GM19395 (cell line): ENCODE measurements around the gene NKRF.
A peak's percentile ranks its signal among the peaks of the same experiment; 100 is the strongest.
"Not testable (repeated sequence)": the region's sequence is repeated elsewhere in the genome, so short reads cannot be mapped to it uniquely, and the experiment has no call there.

ENCODE experiments used
- ATAC-seq: cut with Tn5 transposase; IDR thresholded peaks from one replicate; pipeline ENCODE4 v1.9.1; 2021; ENCODE audit warnings: mild to moderate bottlenecking, moderate library complexity; ENCODE audit not compliant: unreplicated experiment

Gene NKRF

GRCh38 chrX:119606280-119607017 lies at the start of gene NKRF:
Gene NKRF (minus strand): TSS chrX:119606424.
- ATAC-seq: peak; percentile 75

DNA sequence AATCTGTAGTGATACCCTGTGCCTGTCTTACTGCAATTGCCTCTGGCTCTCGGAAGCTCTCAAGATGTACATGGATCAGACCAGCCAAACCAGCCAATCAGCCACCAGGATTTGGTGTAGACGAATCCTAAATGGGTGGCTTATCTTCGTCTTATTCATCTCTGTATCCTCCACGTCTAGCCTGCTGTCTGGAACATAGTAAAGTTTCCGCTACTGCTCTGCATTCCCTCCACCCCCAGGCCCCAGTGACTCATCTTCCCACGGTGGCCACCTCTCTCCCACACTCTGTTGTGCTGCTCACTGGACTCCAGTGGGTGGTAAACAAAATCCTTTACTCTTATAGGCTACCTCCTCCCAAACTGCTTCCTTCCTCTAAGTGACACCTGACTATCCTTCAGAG lies 48.9 kb upstream of the NKRF start:
- ATAC-seq: no peak

GRCh38 chrX:119654112-119654531 lies 47.9 kb upstream of the NKRF start:
- no peak for ATAC-seq

- ATAC-seq: peak; percentile 7
These were observed 42.2 kb upstream of the NKRF start for GRCh38 chrX:119648421-119648775.

DNA sequence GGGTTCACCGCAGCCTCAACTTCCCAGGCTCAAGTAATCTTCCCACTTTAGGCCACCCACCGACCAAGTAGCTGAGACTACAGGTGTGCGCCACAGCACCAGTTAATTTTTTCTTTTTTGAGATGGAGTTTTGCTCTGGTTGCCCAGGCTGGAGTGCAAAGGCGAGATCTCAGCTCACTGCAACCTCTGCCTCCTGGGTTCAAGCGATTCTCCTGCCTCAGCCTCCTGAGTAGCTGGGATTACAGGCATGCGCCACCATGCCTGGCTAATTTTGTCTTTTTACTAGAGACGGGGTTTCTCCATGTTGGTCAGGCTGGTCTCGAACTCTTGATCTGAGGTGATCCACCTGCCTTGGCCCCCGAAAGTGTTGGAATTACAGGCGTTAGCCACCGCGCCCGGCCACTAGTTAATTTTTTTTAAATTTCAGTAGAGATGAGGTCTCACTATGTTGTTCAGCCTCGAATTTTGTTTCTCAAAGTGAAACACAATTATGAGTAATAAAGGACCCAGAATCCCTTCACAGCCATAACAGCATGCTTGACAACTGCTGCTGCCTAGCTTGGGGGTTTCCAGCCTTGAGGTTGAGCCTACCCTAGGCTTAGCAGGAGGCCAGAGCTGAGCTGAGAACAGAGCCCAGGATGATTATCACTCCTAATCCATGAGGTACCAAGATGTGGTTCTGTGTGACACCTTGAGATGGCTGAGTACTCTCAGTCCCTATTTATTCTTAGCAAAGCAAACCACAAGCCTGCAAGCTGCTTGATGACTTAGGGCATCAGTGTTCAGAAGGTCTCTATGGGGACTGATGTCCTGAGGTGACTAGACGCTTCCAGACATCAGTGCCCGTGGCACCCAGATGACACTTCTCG lies 41.6 kb upstream of the NKRF start:
- peak; percentile 97 for ATAC-seq

DNA sequence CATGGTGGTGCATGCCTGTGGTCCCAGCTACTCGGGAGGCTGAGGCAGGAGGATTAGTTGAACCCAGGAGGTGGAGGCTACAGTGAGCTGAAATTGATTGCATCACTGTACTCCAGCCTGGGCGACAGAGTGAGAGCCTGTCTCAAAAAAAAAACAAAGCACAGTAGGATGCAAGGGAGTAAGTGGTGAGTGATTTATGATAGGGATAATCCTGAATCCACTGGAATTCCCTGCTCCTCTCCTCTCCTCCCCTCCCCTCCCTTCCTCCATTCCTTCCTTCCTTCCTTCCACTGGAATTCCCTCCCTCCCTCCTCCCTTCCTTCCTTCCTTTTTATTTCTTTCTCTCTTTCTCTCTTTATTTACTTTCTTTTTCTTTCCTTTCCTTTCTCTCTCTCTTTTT lies 40.9 kb upstream of the NKRF start:
- no peak for ATAC-seq

DNA sequence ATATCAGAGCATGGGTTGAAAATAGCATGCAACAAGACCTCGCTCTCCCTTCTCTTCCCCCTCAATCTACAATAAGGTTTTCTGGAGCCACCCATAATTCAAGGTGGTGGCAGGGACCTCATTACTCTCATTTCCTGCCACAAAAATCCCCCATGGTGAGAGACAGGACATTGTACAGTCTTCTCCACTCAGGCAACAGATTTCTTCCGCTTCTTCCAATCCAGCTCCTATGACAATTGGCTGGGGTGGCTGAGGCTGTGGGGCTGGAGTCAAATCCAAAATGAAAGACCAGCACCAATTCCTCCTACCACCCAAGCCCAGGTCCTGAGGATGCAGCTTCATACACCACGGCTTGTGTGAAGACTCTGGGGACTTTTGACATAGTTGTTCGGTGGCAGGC lies 40.3 kb upstream of the NKRF start:
- ATAC-seq: no peak

DNA sequence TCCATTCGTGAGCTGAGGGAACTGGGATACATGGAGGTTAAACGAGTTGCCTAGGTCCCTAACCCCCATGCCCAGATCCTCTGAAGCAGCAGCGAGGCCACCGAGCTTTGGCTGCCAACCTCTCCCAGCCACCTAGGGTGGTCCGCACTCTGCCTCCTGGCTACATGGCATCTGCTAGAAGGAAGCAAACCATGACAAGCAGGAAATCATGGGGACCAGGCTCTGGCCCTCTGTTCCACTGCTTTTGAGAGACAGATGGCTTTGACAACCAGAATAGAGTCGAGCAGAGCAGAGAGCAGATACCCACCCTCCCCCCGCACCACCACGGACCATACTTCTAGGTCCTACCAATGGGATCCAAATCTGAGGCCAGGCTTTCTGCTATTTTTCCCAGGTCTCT lies 37.5 kb upstream of the NKRF start:
- ATAC-seq: no peak

GRCh38 chrX:119640731-119641170 lies 34.5 kb upstream of the NKRF start:
- no peak for ATAC-seq

- peak; percentile 75 for ATAC-seq
These were observed 32.7 kb upstream of the NKRF start for GRCh38 chrX:119638725-119639471.

DNA sequence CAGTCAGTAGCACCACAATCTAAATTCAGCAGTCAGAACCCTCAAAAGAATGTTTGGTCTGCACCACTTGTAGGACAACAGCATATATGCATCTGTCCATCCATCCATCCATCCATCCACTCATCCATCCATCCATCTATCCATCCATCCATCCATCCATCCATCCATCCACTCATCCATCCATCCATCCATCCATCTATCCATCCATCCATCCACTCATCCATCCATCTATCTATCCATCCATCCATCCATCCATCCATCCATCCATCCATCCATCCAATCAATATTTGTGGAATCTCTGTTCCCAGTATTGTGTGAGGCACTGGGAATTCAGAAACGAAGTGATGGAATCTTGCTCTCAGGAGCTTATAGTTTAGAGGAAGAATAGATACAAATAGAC lies 31.2 kb upstream of the NKRF start:
- not testable (repeated sequence) for ATAC-seq

- ATAC-seq: peak; percentile 52
These were observed 30.2 kb upstream of the NKRF start for GRCh38 chrX:119636419-119636818.

GRCh38 chrX:119635799-119636198 lies 29.6 kb upstream of the NKRF start:
- ATAC-seq: peak; percentile 16

- no peak for ATAC-seq
These were observed 29.0 kb upstream of the NKRF start for GRCh38 chrX:119635179-119635578.

- no peak for ATAC-seq
These were observed 19.6 kb upstream of the NKRF start for GRCh38 chrX:119625843-119626242.

- no peak for ATAC-seq
These were observed 18.9 kb upstream of the NKRF start for GRCh38 chrX:119624951-119625668.

- ATAC-seq: no peak
These were observed 18.2 kb upstream of the NKRF start for GRCh38 chrX:119624417-119624816.

DNA sequence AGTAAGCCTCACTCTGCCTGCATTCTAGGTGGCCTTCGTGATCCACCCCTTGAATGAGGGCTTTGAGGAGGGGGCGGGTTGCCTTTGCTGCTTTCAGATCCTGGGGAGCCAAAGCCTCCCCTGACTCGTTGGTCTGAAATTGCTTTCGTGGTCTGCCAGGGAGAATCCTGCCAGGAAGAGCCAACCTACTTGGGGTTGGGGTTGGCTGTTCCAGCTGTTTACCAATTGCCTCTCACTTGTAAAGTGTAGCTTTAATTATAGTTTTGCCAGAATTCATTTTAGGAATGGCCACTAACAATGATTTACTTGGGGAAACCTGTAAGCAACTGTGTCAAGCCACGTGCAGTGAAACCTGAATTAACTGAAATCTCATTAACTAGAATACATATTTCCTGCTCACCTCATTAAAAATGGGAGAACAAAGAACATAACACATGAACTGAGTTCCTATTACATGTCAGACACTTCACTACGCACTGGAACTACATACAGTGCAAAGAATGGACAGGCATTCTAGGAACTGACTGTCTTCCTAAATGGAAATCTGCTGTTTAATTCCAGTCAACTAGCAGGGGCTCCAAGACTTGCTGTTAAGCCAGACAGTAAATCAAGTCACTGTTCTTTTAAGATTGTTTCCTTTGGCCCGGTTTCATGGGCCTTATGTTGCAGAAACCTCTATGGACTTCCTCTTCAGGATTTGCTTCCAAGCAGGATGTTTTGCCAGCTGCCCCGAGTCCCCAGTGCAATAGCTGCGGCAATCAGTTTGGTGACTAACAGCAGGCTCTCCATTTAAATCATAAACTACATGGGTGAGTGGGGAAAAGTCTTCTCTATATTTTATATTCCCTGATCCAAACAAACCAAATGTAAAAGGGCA lies 16.4 kb upstream of the NKRF start:
- ATAC-seq: no peak

DNA sequence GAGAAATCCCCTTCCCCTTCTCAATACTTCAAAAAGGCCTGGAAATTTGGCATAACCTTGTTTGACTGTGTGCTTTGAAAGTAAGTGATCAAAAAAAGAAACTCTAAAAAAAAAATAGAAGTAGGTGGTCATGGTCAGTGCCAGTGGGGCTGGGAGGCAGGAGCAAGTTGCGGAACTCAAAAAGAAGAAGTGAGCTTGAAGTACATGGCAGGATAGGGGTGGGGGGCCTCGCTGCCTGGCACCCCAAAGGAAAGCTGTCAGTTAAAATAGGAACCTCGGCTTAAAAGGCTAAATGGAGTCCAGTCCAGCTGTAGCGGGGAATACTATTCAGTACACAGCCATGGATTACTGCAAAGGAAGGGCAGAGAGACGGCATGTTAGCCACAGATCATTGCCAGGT lies 12.2 kb upstream of the NKRF start:
- peak; percentile 34 for ATAC-seq
